HCT116 (cell line): ENCODE data around the gene ZFHX3. TPM values are rescaled to one million over a fixed set of nuclear protein-coding genes. Genes with fewer than 3 reads are reported as not detected.

Experiments used
- ATAC-seq: fragments of 200-7000 bp; cut with Tn5 transposase; 2 replicates; pipeline ENCODE4 v1.9.1; 2020; ENCODE audit warnings: mild to moderate bottlenecking, moderate library complexity
- BruUV-seq: library from RNA; stranded (reverse); fragments of 400-500 nt; replicated peaks from 2 replicates; lab custom pipeline; 2021; lab: Mats Ljungman, UMichigan
- CTCF ChIA-PET: fragments of 300-600 bp; sonication (Branson Sonifier 250); formaldehyde crosslinking; loops from one replicate; lab custom pipeline; 2021; ENCODE audit warnings: antibody characterized with exemption; lab: Charles Lee
- POLR2A ChIA-PET: fragments of 300-600, 350-600 bp; sonication (Branson Sonifier 250); formaldehyde crosslinking; loops from one replicate; lab custom pipeline; 2021; ENCODE audit warnings: antibody characterized with exemption; lab: Charles Lee
- RAD21 ChIA-PET, 2 experiments: fragments of 300-600 bp; sonication (Branson Sonifier 250); formaldehyde crosslinking; loops; one replicate each; lab custom pipeline; 2023; ENCODE audit warnings: low total read pairs in 2 of 2; ENCODE audit not compliant: uncharacterized antibody in 2 of 2, unreplicated experiment in 2 of 2, low non-redundant PET in 1 of 2; lab: Charles Lee
- DNase-seq: peaks from one replicate; pipeline ENCODE4 v3.0.0-alpha.2; 2010; ENCODE audit warnings: low read depth, low spot score
- H2AFZ ChIP-seq: fragments of 200-600 bp; shearing (Covaris generic), sonication (generic); 2 replicates; pipeline ENCODE4 v1.6.1; 2017; ENCODE audit warnings: low read depth, mixed run types, mixed read lengths, antibody characterized with exemption, low read length; ENCODE audit not compliant: poor library complexity, severe bottlenecking
- H3K27ac ChIP-seq: 2 replicates; pipeline ENCODE4 v1.5.1; 2012; ENCODE audit warnings: low read depth, low read length
- H3K27me3 ChIP-seq: fragments of 200-600 bp; sonication (generic); 2 replicates; pipeline ENCODE4 v1.6.1; 2016; ENCODE audit warnings: mixed run types, low read length, mixed read lengths; ENCODE audit not compliant: insufficient read depth
- H3K36me3 ChIP-seq, 2 experiments: fragments of 200-500 bp in 1 of 2; fragments of 200-600 bp in 1 of 2; sonication (Bioruptor generic) in 1 of 2; sonication (generic) in 1 of 2; 2 replicates each; pipeline versions ENCODE4 v1.5.1 to v1.6.1; 2014 to 2016; ENCODE audit warnings: low read length in 2 of 2, inconsistent platforms in 1 of 2, mixed read lengths in 1 of 2, mixed run types in 1 of 2; ENCODE audit not compliant: insufficient read depth in 2 of 2, control insufficient read depth in 1 of 2
- H3K4me1 ChIP-seq, 2 experiments: fragments of 200-600 bp in 1 of 2; sonication (generic) in 1 of 2; 2 replicates each; pipeline versions ENCODE4 v1.5.1 to v1.6.1; 2012 to 2017; ENCODE audit warnings: low read length in 2 of 2, inconsistent platforms in 1 of 2, mild to moderate bottlenecking in 1 of 2, mixed read lengths in 1 of 2, mixed run types in 1 of 2, moderate library complexity in 1 of 2; ENCODE audit not compliant: insufficient read depth in 2 of 2, control insufficient read depth in 1 of 2
- H3K4me2 ChIP-seq: fragments of 200-600 bp; sonication (generic); 2 replicates; pipeline ENCODE4 v1.6.1; 2017; ENCODE audit warnings: mixed run types, low read length, mixed read lengths
- H3K4me3 ChIP-seq, 2 experiments: fragments of 200-600 bp in 1 of 2; sonication (generic) in 1 of 2; replicated peaks in 1 of 2; 2 replicates each; pipeline ENCODE4 v1.5.1; 2011 to 2016; ENCODE audit warnings: low read length in 2 of 2, control low read depth in 1 of 2, low read depth in 1 of 2, mild to moderate bottlenecking in 1 of 2, mixed read lengths in 1 of 2, mixed run types in 1 of 2
- H3K79me2 ChIP-seq: fragments of 200-600 bp; sonication (generic); 2 replicates; pipeline ENCODE4 v1.6.1; 2017; ENCODE audit warnings: mild to moderate bottlenecking, mixed run types, low read length, moderate library complexity, mixed read lengths; ENCODE audit not compliant: insufficient read depth
- H3K9ac ChIP-seq: fragments of 200-600 bp; sonication (generic); 2 replicates; pipeline ENCODE4 v1.6.1; 2016; ENCODE audit warnings: low read length, mixed read lengths
- H3K9me2 ChIP-seq: fragments of 200-600 bp; sonication (generic), shearing (Covaris generic); 2 replicates; pipeline ENCODE4 v1.6.1; 2017; ENCODE audit warnings: mixed run types, mild to moderate bottlenecking, moderate library complexity; ENCODE audit not compliant: insufficient read depth
- H3K9me3 ChIP-seq, 2 experiments: fragments of 200-500 bp in 1 of 2; fragments of 200-600 bp in 1 of 2; sonication (Bioruptor generic) in 1 of 2; sonication (generic) in 1 of 2; 2 replicates each; pipeline ENCODE4 v1.6.1; 2014 to 2017; ENCODE audit warnings: low read length in 2 of 2, mixed read lengths in 2 of 2, inconsistent platforms in 1 of 2, low read depth in 1 of 2, mild to moderate bottlenecking in 1 of 2, mixed run types in 1 of 2, moderate library complexity in 1 of 2; ENCODE audit not compliant: control insufficient read depth in 1 of 2, insufficient read depth in 1 of 2
- H4K20me1 ChIP-seq: fragments of 200-600 bp; sonication (generic), shearing (Covaris generic); 2 replicates; pipeline ENCODE4 v1.6.1; 2017; ENCODE audit warnings: mixed run types, mild to moderate bottlenecking, moderate library complexity; ENCODE audit not compliant: insufficient read depth
- CEBPB ChIP-seq: IDR thresholded peaks from 2 replicates; pipeline ENCODE4 v1.6.1; 2012; ENCODE audit warnings: low read depth
- CTCF ChIP-seq, 3 experiments: fragments of 200-600 bp in 1 of 3; sonication (generic) in 1 of 3; IDR thresholded peaks in 2 of 3; conservative IDR thresholded peaks in 1 of 3; 2 replicates each; pipeline ENCODE4 v1.5.1; 2012 to 2017; ENCODE audit warnings: low read depth in 2 of 3, low read length in 2 of 3, antibody characterized with exemption in 1 of 3, borderline replicate concordance in 1 of 3, control low read depth in 1 of 3, mild to moderate bottlenecking in 1 of 3, mixed read lengths in 1 of 3, mixed run types in 1 of 3, moderate library complexity in 1 of 3; ENCODE audit not compliant: insufficient read depth in 1 of 3
- EGR1 ChIP-seq: IDR thresholded peaks from 2 replicates; pipeline ENCODE4 v1.6.1; 2012; ENCODE audit warnings: low read depth
- EZH2 ChIP-seq: fragments of 200-600 bp; sonication (generic); IDR thresholded peaks from 2 replicates; pipeline ENCODE4 v1.6.1; 2017; ENCODE audit warnings: antibody characterized with exemption, mixed run types
- EZH2phosphoT487 ChIP-seq: fragments of 200-600 bp; IDR thresholded peaks from 2 replicates; pipeline ENCODE4 v1.6.1; 2018; ENCODE audit warnings: antibody characterized with exemption, borderline replicate concordance
- FOSL1 ChIP-seq: IDR thresholded peaks from 2 replicates; pipeline ENCODE4 v1.6.1; 2012; ENCODE audit warnings: low read depth
- MAX ChIP-seq: IDR thresholded peaks from 2 replicates; pipeline ENCODE4 v1.6.1; 2012
- POLR2AphosphoS5 ChIP-seq: IDR thresholded peaks from 2 replicates; pipeline ENCODE4 v1.6.1; 2011; ENCODE audit warnings: mild to moderate bottlenecking, low read depth, low read length, moderate library complexity
- RAD21 ChIP-seq: IDR thresholded peaks from 2 replicates; pipeline ENCODE4 v1.6.1; 2012; ENCODE audit warnings: low read depth, mild to moderate bottlenecking
- REST ChIP-seq: IDR thresholded peaks from 2 replicates; pipeline ENCODE4 v1.6.1; 2012; ENCODE audit warnings: low read depth
- SRF ChIP-seq: IDR thresholded peaks from 2 replicates; pipeline ENCODE4 v1.6.1; 2012; ENCODE audit warnings: low read depth
- TCF7L2 ChIP-seq: IDR thresholded peaks from 2 replicates; pipeline ENCODE4 v1.7.0; 2011; ENCODE audit warnings: borderline replicate concordance, inconsistent platforms; ENCODE audit not compliant: insufficient read depth, insufficient read length; ENCODE audit errors: extremely low read depth
- YY1 ChIP-seq: IDR thresholded peaks from 2 replicates; pipeline ENCODE4 v1.6.1; 2011; ENCODE audit warnings: low read length, low read depth, moderate library complexity, mild to moderate bottlenecking; ENCODE audit not compliant: insufficient replicate concordance; ENCODE audit errors: extremely low read depth
- ZFX ChIP-seq: fragments of 450-650 bp; IDR thresholded peaks from 2 replicates; pipeline ENCODE4 v1.6.1; 2017
- intact Hi-C: fragments of 100-400 bp; cut with micrococcal nuclease; formaldehyde crosslinking; loops from 2 replicates; pipeline ENCODE4 v1.10.0; 2022
- total RNA-seq: library from RNA; stranded (reverse); gene quantifications from one replicate; pipeline ENCODE4 v1.2.1, GENCODE V29; 2021; ENCODE audit not compliant: unreplicated experiment

Gene ZFHX3
- total RNA-seq, 1 experiment from 2014 or later, result 6.3 TPM

GRCh38 chr16:73049511-73049910 lies 1.6 kb upstream of the ZFHX3 start:
- DNase-seq (no peak), ATAC-seq (no peak)
- ChIA-PET POLR2A (no interaction called here), RAD21 (no interaction called here), CTCF (interaction anchor here (1.4 kb wide), 1 partner anchor 217 kb away, joined by 3 read pairs; no protein-coding TSS in a partner anchor)
- no TSS peak for BruUV-seq
- peaks cover 35 to 50% of the 10 kb centered on the region in 2 experiments for H3K4me1 ChIP-seq
- no peak overlapping the region for H3K9ac ChIP-seq
- H3K79me2 ChIP-seq, result peaks cover 76% of the 10 kb centered on the region
- H3K9me2 ChIP-seq, result no peaks in the 10 kb centered on the region
- H3K27me3 ChIP-seq, result no peaks in the 10 kb centered on the region
- no peak for TF ChIP-seq YY1
- TF ChIP-seq ZFX, result no peak
- no peak for TF ChIP-seq CTCF (IDR thresholded peaks at IDR 0.05 in 2 of 3, conservative IDR thresholded peaks at IDR 0.05 in 1 of 3; ENCODE audit: borderline replicate concordance in 1 of 3, insufficient read depth in 1 of 3, low read depth in 2 of 3, low read length in 2 of 3)
- no peak for TF ChIP-seq EGR1
- no peak for TF ChIP-seq FOSL1
- no peak for TF ChIP-seq SRF
- TF ChIP-seq CEBPB, result no peak
- no peak for TF ChIP-seq REST
- TF ChIP-seq EZH2phosphoT487, result no peak
- no peak for TF ChIP-seq EZH2
- no peak for TF ChIP-seq MAX
- TF ChIP-seq POLR2AphosphoS5, result no peak
- no peak for TF ChIP-seq RAD21
- TF ChIP-seq TCF7L2, result no peak
- no peak overlapping the region for H3K27ac ChIP-seq
- intact Hi-C loops, result no loop called here
- H4K20me1 ChIP-seq, result no peaks in the 10 kb centered on the region
- no peaks in the 10 kb centered on the region for H3K36me3 ChIP-seq
- no peak overlapping the region for H2AFZ ChIP-seq
- no peaks in the 10 kb centered on the region for H3K9me3 ChIP-seq
- no peak overlapping the region for H3K4me3 ChIP-seq
- H3K4me2 ChIP-seq, result peak overlapping the region; percentile 92
